Measurements from ENCODE around the gene IDE.
"Not testable (repeated sequence)": the region's sequence is repeated elsewhere in the genome, so short reads cannot be mapped to it uniquely, and the experiment has no call there.

DNA sequence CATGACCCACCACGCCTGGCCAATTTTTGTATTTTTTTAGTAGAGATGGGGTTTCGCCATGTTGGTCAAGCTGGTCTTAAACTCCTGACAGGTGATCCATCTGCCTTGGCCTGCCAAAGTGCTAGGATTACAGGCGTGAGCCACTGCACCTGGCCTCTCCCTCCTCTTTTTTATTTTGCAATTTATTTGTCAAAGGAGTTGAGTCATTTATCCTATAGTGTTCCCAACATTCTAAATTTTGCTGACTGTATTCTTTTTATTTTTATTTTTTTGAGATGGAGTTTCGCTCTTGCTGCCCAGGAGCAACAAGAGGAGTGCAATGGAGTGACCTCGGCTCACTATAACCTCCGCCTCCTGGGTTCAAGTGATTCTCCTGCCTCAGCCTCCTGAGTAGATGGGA is 8.5 kb upstream of the IDE start:
- not testable (repeated sequence) for TF ChIP-seq THYN1 (CRISPR knock-in tag; IDR thresholded peaks at IDR 0.05; ENCODE audit: borderline replicate concordance, low read depth); FOXP1 (IDR thresholded peaks at IDR 0.05); FOXP1 (CRISPR knock-in tag; IDR thresholded peaks at IDR 0.05); ASH2L (IDR thresholded peaks at IDR 0.05; ENCODE audit: insufficient read length, low read depth, low read length); EZH2 (conservative IDR thresholded peaks at IDR 0.05; ENCODE audit: low read depth, low read length); SRF (IDR thresholded peaks at IDR 0.05; ENCODE audit: low read depth, low read length)
- TF ChIP-seq, protein P1, sequence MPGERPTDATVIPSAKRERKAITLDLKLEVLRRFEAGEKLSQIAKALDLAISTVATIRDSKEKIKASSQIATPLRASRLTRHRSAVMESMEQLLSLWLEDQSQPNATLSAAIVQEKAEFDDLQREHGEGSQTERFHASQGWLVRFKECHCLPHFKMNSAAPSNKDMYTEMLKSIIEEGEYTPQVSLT (CRISPR knock-in tag; IDR thresholded peaks at IDR 0.05; ENCODE audit: borderline replicate concordance, low read depth): not testable (repeated sequence)
- TF ChIP-seq, protein P2, sequence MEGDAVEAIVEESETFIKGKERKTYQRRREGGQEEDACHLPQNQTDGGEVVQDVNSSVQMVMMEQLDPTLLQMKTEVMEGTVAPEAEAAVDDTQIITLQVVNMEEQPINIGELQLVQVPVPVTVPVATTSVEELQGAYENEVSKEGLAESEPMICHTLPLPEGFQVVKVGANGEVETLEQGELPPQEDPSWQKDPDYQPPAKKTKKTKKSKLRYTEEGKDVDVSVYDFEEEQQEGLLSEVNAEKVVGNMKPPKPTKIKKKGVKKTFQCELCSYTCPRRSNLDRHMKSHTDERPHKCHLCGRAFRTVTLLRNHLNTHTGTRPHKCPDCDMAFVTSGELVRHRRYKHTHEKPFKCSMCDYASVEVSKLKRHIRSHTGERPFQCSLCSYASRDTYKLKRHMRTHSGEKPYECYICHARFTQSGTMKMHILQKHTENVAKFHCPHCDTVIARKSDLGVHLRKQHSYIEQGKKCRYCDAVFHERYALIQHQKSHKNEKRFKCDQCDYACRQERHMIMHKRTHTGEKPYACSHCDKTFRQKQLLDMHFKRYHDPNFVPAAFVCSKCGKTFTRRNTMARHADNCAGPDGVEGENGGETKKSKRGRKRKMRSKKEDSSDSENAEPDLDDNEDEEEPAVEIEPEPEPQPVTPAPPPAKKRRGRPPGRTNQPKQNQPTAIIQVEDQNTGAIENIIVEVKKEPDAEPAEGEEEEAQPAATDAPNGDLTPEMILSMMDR (CRISPR knock-in tag; IDR thresholded peaks at IDR 0.05): not testable (repeated sequence)

Measured in HepG2 (cell line).